GM18498 (cell line): Measurements from ENCODE around the gene AHI1.

Experiments used
- ATAC-seq: cut with Tn5 transposase; IDR thresholded peaks from one replicate; pipeline ENCODE4 v1.9.1; 2021; ENCODE audit warnings: mild to moderate bottlenecking, moderate library complexity; ENCODE audit not compliant: unreplicated experiment

AHI1 gene

GRCh38 chr6:135464634-135465033 lies 32.9 kb downstream of the AHI1 start:
- ATAC-seq: peak; percentile 83

GRCh38 chr6:135461208-135461607 lies 36.3 kb downstream of the AHI1 start:
- ATAC-seq: no peak

- ATAC-seq: no peak
Measured at GRCh38 chr6:135458051-135458450, 39.5 kb downstream of the AHI1 start.

GRCh38 chr6:135451617-135452190 lies 45.8 kb downstream of the AHI1 start:
- no peak for ATAC-seq

GRCh38 chr6:135449246-135449645 lies 48.3 kb downstream of the AHI1 start:
- ATAC-seq: no peak

GRCh38 chr6:135440087-135440792 lies 57.3 kb downstream of the AHI1 start:
- peak; percentile 76 for ATAC-seq

- ATAC-seq: no peak
Measured at GRCh38 chr6:135439549-135439948, 58.0 kb downstream of the AHI1 start.

- ATAC-seq: peak; percentile 45
Measured at GRCh38 chr6:135438907-135439535, 58.5 kb downstream of the AHI1 start.

- ATAC-seq: no peak
Measured at GRCh38 chr6:135434991-135435390, 62.5 kb downstream of the AHI1 start.

GRCh38 chr6:135434095-135434494 lies 63.4 kb downstream of the AHI1 start:
- ATAC-seq: peak; percentile 62

GRCh38 chr6:135428078-135428477 lies 69.5 kb downstream of the AHI1 start:
- no peak for ATAC-seq

- ATAC-seq: no peak
Measured at GRCh38 chr6:135426833-135427232, 70.7 kb downstream of the AHI1 start.

- ATAC-seq: no peak
Measured at GRCh38 chr6:135424385-135424784, 73.2 kb downstream of the AHI1 start.

- ATAC-seq: peak; percentile 91
Measured at GRCh38 chr6:135423649-135424128, 73.9 kb downstream of the AHI1 start.

- ATAC-seq: no peak
Measured at GRCh38 chr6:135419162-135419561, 78.4 kb downstream of the AHI1 start.

GRCh38 chr6:135418040-135418760 lies 79.3 kb downstream of the AHI1 start:
- ATAC-seq: no peak

GRCh38 chr6:135412761-135413160 lies 84.8 kb downstream of the AHI1 start:
- no peak for ATAC-seq

- no peak for ATAC-seq
Measured at GRCh38 chr6:135411849-135412248, 85.7 kb downstream of the AHI1 start.

GRCh38 chr6:135411339-135411738 lies 86.2 kb downstream of the AHI1 start:
- no peak for ATAC-seq

GRCh38 chr6:135410856-135411255 lies 86.7 kb downstream of the AHI1 start:
- ATAC-seq: no peak

- no peak for ATAC-seq
Measured at GRCh38 chr6:135403584-135403983, 94.0 kb downstream of the AHI1 start.
